K562 (cell line): ENCODE data around the gene WTAP.

Experiments
- CTCF ChIP-seq, 3 experiments: IDR thresholded peaks in 2 of 3; conservative IDR thresholded peaks in 1 of 3; 2 replicates each; pipeline ENCODE4 v1.5.1; 2011 to 2012; ENCODE audit warnings: low read length in 3 of 3, mild to moderate bottlenecking in 3 of 3, control low read depth in 2 of 3, improper control_type of control experiment in 1 of 3, inconsistent platforms in 1 of 3, low read depth in 1 of 3, mixed read lengths in 1 of 3, moderate library complexity in 1 of 3; ENCODE audit not compliant: insufficient read depth in 2 of 3
- FIP1L1 ChIP-seq: fragments of 200-400 bp; formaldehyde crosslinking; IDR thresholded peaks from 2 replicates; pipeline ENCODE4 v1.6.1; 2018; ENCODE audit warnings: mild to moderate bottlenecking, low read depth, low read length; ENCODE audit not compliant: poor library complexity, severe bottlenecking
- MEIS2 ChIP-seq: fragments of 450-650 bp; IDR thresholded peaks from 2 replicates; pipeline ENCODE4 v1.6.1; 2014; ENCODE audit warnings: mild to moderate bottlenecking; ENCODE audit not compliant: partially characterized antibody
- PHF8 ChIP-seq: fragments of 200-600 bp; sonication (generic); IDR thresholded peaks from 2 replicates; pipeline ENCODE4 v1.6.1; 2012; ENCODE audit warnings: mixed run types, mild to moderate bottlenecking, inconsistent platforms, low read length, moderate library complexity, borderline replicate concordance
- RUNX1 ChIP-seq: sonication (generic); IDR thresholded peaks from 2 replicates; pipeline ENCODE4 v1.6.1; 2016; ENCODE audit warnings: antibody characterized with exemption, low read depth
- SP2 ChIP-seq: IDR thresholded peaks from 2 replicates; pipeline ENCODE4 v1.6.1; 2011; ENCODE audit warnings: mild to moderate bottlenecking, low read depth, low read length, moderate library complexity; ENCODE audit not compliant: poor library complexity, severe bottlenecking; ENCODE audit errors: extremely low read depth
- TCF7 ChIP-seq: sonication (generic); IDR thresholded peaks from 2 replicates; pipeline ENCODE4 v1.6.1; 2016; ENCODE audit warnings: antibody characterized with exemption, borderline replicate concordance
- ZNF121 ChIP-seq: sonication (generic); formaldehyde crosslinking; conservative IDR thresholded peaks from 2 replicates; pipeline ENCODE4 v1.8.0; 2022; ENCODE audit warnings: missing genetic modification reagents
- ZNF165 ChIP-seq: fragments of 250-450 bp; sonication (Bioruptor Pico); IDR thresholded peaks from 2 replicates; pipeline ENCODE4 v1.4.0; 2020; ENCODE audit warnings: borderline replicate concordance
- ZNF232 ChIP-seq: sonication (generic); formaldehyde crosslinking; IDR thresholded peaks from 2 replicates; pipeline ENCODE4 v1.8.0; 2022; ENCODE audit warnings: mild to moderate bottlenecking, missing genetic modification reagents
- TF ChIP-seq, protein P1 (sequence below): sonication (generic); formaldehyde crosslinking; IDR thresholded peaks from 2 replicates; pipeline ENCODE4 v1.8.1; 2023; ENCODE audit warnings: mild to moderate bottlenecking, missing genetic modification reagents

DNA sequence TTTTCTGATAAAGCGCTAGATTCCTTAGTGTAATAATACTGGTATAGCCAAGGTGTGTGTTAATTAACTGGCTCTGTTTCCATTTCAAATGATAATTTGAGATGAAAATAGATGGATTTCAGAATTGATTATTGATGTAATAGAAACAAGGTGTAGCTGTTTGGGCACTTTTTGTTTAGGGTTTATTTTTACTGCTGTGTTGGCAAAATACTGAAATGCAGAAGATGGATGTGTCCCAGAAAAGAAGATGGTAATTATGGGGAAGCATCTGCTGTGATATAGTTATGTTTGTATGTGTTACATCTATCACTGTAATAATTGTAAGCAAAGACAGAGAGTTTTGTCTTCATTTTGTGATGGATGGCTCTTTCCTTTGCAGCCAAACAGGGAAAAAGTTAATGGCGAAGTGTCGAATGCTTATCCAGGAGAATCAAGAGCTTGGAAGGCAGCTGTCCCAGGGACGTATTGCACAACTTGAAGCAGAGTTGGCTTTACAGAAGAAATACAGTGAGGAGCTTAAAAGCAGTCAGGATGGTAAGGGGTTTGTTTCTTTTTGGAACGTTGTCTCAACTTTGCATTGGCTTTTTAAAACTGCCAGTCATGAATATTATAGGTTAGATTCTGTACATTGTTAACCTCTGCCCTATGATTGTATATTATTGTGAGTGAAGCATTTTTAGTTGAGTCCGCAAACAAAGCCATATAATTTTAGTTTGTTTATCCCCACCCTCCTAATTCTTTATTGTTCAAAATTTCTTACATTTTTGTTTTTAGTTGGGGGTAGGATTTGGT, 26.0 kb downstream of the WTAP start:
- TF ChIP-seq TCF7 (no peak), CTCF (IDR thresholded peaks at IDR 0.05 in 2 of 3, conservative IDR thresholded peaks at IDR 0.05 in 1 of 3; ENCODE audit: insufficient read depth in 2 of 3, low read depth in 1 of 3, low read length in 3 of 3) (no peak), ZNF165 (no peak), ZNF121 (CRISPR knock-in tag) (no peak), RUNX1 (no peak), ZNF232 (no peak), FIP1L1 (no peak), PHF8 (no peak), MEIS2 (no peak), SP2 (no peak)
- TF ChIP-seq, protein P1, sequence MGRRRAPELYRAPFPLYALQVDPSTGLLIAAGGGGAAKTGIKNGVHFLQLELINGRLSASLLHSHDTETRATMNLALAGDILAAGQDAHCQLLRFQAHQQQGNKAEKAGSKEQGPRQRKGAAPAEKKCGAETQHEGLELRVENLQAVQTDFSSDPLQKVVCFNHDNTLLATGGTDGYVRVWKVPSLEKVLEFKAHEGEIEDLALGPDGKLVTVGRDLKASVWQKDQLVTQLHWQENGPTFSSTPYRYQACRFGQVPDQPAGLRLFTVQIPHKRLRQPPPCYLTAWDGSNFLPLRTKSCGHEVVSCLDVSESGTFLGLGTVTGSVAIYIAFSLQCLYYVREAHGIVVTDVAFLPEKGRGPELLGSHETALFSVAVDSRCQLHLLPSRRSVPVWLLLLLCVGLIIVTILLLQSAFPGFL (CRISPR knock-in tag): no peak
